Hepatocyte (in vitro differentiated cells): ENCODE measurements around the gene MSI2. TPM values are rescaled to one million over a fixed set of nuclear protein-coding genes. Genes with fewer than 3 reads are reported as not detected.

Source experiments
- DNase-seq: peaks from one replicate; pipeline ENCODE4 v3.0.0-alpha.2; 2016; ENCODE audit warnings: low spot score
- H2AFZ ChIP-seq: fragments of 200-600 bp; sonication (generic); 2 replicates; pipeline ENCODE4 v1.6.0; 2016; ENCODE audit warnings: antibody characterized with exemption, mild to moderate bottlenecking
- H3K27ac ChIP-seq: fragments of 200-600 bp; sonication (generic); 2 replicates; pipeline ENCODE4 v1.5.1; 2016; ENCODE audit warnings: mild to moderate bottlenecking
- H3K27me3 ChIP-seq: fragments of 200-600 bp; sonication (generic); 2 replicates; pipeline ENCODE4 v1.6.1; 2016
- H3K36me3 ChIP-seq: fragments of 200-600 bp; sonication (generic); replicated peaks from 2 replicates; pipeline ENCODE4 v1.5.1; 2016; ENCODE audit warnings: low read depth; ENCODE audit not compliant: insufficient read depth
- H3K4me1 ChIP-seq: fragments of 200-600 bp; sonication (generic); 2 replicates; pipeline ENCODE4 v1.5.1; 2016; ENCODE audit warnings: mild to moderate bottlenecking, moderate library complexity; ENCODE audit not compliant: insufficient read depth
- H3K4me2 ChIP-seq: fragments of 200-600 bp; sonication (generic); 2 replicates; pipeline ENCODE4 v1.6.0; 2016
- H3K4me3 ChIP-seq: fragments of 200-600 bp; sonication (generic); 2 replicates; pipeline ENCODE4 v1.5.1; 2016; ENCODE audit warnings: mild to moderate bottlenecking
- H3K79me2 ChIP-seq: fragments of 200-600 bp; sonication (generic); 2 replicates; pipeline ENCODE4 v1.6.0; 2017; ENCODE audit warnings: mild to moderate bottlenecking
- H3K9me2 ChIP-seq: fragments of 200-600 bp; sonication (generic); replicated peaks from 2 replicates; pipeline ENCODE4 v1.6.0; 2017; ENCODE audit warnings: mild to moderate bottlenecking; ENCODE audit not compliant: insufficient read depth
- H3K9me3 ChIP-seq: fragments of 200-600 bp; sonication (generic); 2 replicates; pipeline ENCODE4 v1.5.1; 2016; ENCODE audit warnings: low read depth, mild to moderate bottlenecking
- H4K20me1 ChIP-seq: fragments of 200-600 bp; sonication (generic); 2 replicates; pipeline ENCODE4 v1.6.0; 2016; ENCODE audit warnings: mild to moderate bottlenecking; ENCODE audit not compliant: insufficient read depth, poor library complexity, severe bottlenecking
- CTCF ChIP-seq: fragments of 200-600 bp; sonication (generic); IDR thresholded peaks from 2 replicates; pipeline ENCODE4 v1.5.1; 2016; ENCODE audit warnings: antibody characterized with exemption, mild to moderate bottlenecking; ENCODE audit not compliant: poor library complexity
- EZH2 ChIP-seq: fragments of 200-600 bp; sonication (generic); IDR thresholded peaks from 2 replicates; pipeline ENCODE4 v1.6.1; 2016; ENCODE audit warnings: antibody characterized with exemption, mild to moderate bottlenecking, borderline replicate concordance
- EZH2phosphoT487 ChIP-seq: fragments of 200-600 bp; sonication (generic); IDR thresholded peaks from one replicate; pipeline ENCODE4 v1.6.1; 2018; ENCODE audit warnings: antibody characterized with exemption, mild to moderate bottlenecking, low read depth, moderate library complexity; ENCODE audit not compliant: unreplicated experiment, severe bottlenecking
- WGBS: methylation state at CpG from one replicate; pipeline ENCODE4 v1.1.6; 2016; ENCODE audit warnings: low lambda C conversion rate; ENCODE audit errors: missing lambda C conversion rate; 5-methylcytosine and 5-hydroxymethylcytosine counted together
- polyA plus RNA-seq: library from polyadenylated mRNA; unstranded; fragments of >200 nt; fragmentation: Nextera tagmentation; extraction: Ambion mirVana; gene quantifications from 2 replicates; pipeline ENCODE4 v1.2.1, GENCODE V29; 2016
- total RNA-seq: library from RNA; depleted of rRNA; stranded (reverse); fragments of >200 nt; gene quantifications from 2 replicates; pipeline ENCODE4 v1.2.3, GENCODE V29; 2014

The MSI2 gene
- total and polyA plus RNA-seq, 2 experiments from 2014 or later: 16.1 to 60.6 TPM

DNA sequence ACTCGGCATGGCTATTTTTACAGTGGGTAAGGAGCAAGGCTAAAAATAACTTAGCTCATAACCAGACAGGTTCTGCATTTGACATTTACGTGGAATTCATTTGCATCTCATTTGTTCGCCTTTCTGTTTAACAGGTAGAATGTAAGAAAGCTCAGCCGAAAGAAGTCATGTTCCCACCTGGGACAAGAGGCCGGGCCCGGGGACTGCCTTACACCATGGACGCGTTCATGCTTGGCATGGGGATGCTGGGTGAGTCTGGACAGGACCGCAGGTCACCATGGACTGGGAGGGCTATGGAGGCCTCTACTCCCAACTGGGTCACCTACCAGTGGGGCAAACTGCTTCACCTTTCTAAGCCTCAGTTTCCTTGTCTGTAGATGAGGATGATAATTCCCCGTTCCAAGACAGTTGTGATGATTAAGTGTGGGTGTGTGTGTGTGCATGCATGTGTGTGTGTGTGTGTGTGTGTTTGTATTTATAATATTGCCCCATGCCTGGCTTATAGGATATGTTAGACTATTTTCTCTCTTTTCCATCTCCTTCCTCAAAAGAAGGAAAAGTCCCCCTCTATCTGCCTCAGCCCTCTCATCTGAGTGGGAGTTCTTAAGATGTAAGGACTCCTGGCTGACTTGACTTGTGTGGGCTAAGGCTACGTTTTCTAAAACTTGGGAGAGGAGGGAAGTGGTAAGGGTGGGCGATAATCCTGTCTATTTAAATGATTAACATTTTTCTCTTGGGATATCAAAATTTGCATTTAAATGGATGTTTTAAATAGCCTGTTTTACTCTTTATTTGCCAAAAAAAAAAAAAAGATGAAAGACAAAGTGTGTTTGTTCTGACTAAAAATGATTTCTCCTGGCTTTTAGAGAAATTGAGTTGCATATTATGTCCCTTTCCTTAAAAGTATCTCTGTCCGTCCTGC, 359.8 kb downstream of the MSI2 start:
- Histone ChIP-seq H3K27me3 (no peaks in the 10 kb centered on the region), H3K9me2 (no peaks in the 10 kb centered on the region), H3K79me2 (no peaks in the 10 kb centered on the region), H3K27ac (no peak overlapping the region), H2AFZ (no peak overlapping the region), H4K20me1 (no peaks in the 10 kb centered on the region), H3K36me3 (peaks cover 6% of the 10 kb centered on the region), H3K4me3 (no peak overlapping the region), H3K4me1 (no peaks in the 10 kb centered on the region), H3K4me2 (no peak overlapping the region), H3K9me3 (peaks cover 10% of the 10 kb centered on the region)
- WGBS: 95% methylated on average over 13 of the region's 13 CpGs
- no peak for DNase-seq
- TF ChIP-seq EZH2 (no peak), CTCF (no peak), EZH2phosphoT487 (no peak)

DNA sequence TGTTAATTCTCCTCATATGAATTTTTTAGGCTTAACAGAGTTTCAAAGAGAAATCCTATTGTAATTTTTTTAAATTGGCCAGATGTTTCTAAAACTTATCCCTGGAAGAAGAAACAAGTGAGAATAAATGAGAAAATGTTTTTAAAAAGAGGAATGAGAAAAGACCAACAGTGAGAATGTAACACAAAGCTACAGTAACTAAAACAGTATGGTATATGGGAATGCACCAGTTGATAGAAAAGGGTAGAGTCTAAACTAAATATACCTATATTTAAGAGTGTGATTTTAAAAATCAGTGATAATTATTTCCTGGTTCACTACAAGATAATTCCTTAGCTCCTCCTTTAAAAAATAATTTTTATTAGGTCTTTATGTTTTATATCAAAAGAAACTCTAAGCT, 360.9 kb downstream of the MSI2 start:
- Histone ChIP-seq H3K4me3 (no peak overlapping the region), H3K9me3 (peaks cover 10% of the 10 kb centered on the region), H3K27ac (no peak overlapping the region), H2AFZ (no peak overlapping the region), H3K36me3 (peaks cover 6% of the 10 kb centered on the region), H3K4me2 (no peak overlapping the region), H3K79me2 (no peaks in the 10 kb centered on the region), H3K9me2 (no peaks in the 10 kb centered on the region), H4K20me1 (no peaks in the 10 kb centered on the region), H3K4me1 (peaks cover 1% of the 10 kb centered on the region), H3K27me3 (no peaks in the 10 kb centered on the region)
- TF ChIP-seq EZH2 (no peak), CTCF (no peak), EZH2phosphoT487 (no peak)
- no peak for DNase-seq

GRCh38 chr17:57619061-57619937, 363.0 kb downstream of the MSI2 start:
- WGBS: 83% methylated on average over 19 of the region's 19 CpGs
- peaks cover 9% of the 10 kb centered on the region for H3K4me1 ChIP-seq

More at GRCh38 chr17:57619061-57619937, 363.0 kb downstream of the MSI2 start:
- peaks cover 10% of the 10 kb centered on the region for H3K9me3 ChIP-seq
- H3K9me2 ChIP-seq: no peaks in the 10 kb centered on the region
- H2AFZ ChIP-seq: no peak overlapping the region
- peaks cover 6% of the 10 kb centered on the region for H3K36me3 ChIP-seq
- H3K27me3 ChIP-seq: no peaks in the 10 kb centered on the region
- H3K79me2 ChIP-seq: no peaks in the 10 kb centered on the region
- H3K27ac ChIP-seq: no peak overlapping the region
- TF ChIP-seq CTCF (no peak), EZH2phosphoT487 (no peak), EZH2 (no peak)
- no peaks in the 10 kb centered on the region for H4K20me1 ChIP-seq
- H3K4me2 ChIP-seq: no peak overlapping the region
- H3K4me3 ChIP-seq: no peak overlapping the region
- DNase-seq: no peak
